Panc1 (cell line): ENCODE measurements around the gene ANO6. TPM values are rescaled to one million over a fixed set of nuclear protein-coding genes. Genes with fewer than 3 reads are reported as not detected.

Experiments used
- ATAC-seq: fragments of 200-7000 bp; cut with Tn5 transposase; 2 replicates; pipeline ENCODE4 v1.9.1; 2020; ENCODE audit warnings: mild to moderate bottlenecking, moderate library complexity
- BruUV-seq: library from RNA; stranded (reverse); fragments of 400-500 nt; replicated peaks from 2 replicates; lab custom pipeline; 2021; lab: Mats Ljungman, UMichigan
- CTCF ChIA-PET: fragments of 300-600 bp; sonication (Branson Sonifier 250); formaldehyde crosslinking; loops from one replicate; lab custom pipeline; 2022; ENCODE audit warnings: antibody characterized with exemption; lab: Charles Lee
- POLR2A ChIA-PET: fragments of 300-600 bp; sonication (Branson Sonifier 250); formaldehyde crosslinking; loops from one replicate; lab custom pipeline; 2022; ENCODE audit warnings: antibody characterized with exemption; lab: Charles Lee
- DNase-seq: peaks from one replicate; pipeline ENCODE4 v3.0.0-alpha.2; 2010; ENCODE audit warnings: low read depth, low spot score
- H3K27ac ChIP-seq: 2 replicates; pipeline ENCODE4 v1.5.1; 2011; ENCODE audit warnings: mild to moderate bottlenecking, low read length, inconsistent platforms
- H3K27me3 ChIP-seq: fragments of 200-500 bp; sonication (Bioruptor generic); 2 replicates; pipeline ENCODE4 v1.6.0; 2014; ENCODE audit warnings: low read length, inconsistent platforms; ENCODE audit not compliant: control insufficient read depth, insufficient read depth
- H3K36me3 ChIP-seq: fragments of 200-500 bp; sonication (Bioruptor generic); 2 replicates; pipeline ENCODE4 v1.5.1; 2014; ENCODE audit warnings: inconsistent platforms, mild to moderate bottlenecking, low read length, moderate library complexity; ENCODE audit not compliant: control insufficient read depth, insufficient read depth
- H3K4me1 ChIP-seq: 2 replicates; pipeline ENCODE4 v1.5.1; 2011; ENCODE audit warnings: inconsistent platforms, mild to moderate bottlenecking, low read length, moderate library complexity; ENCODE audit not compliant: control insufficient read depth, insufficient read depth
- H3K4me3 ChIP-seq, 2 experiments: 2 replicates each; pipeline ENCODE4 v1.5.1; 2011 to 2012; ENCODE audit warnings: low read depth in 2 of 2, low read length in 2 of 2, mild to moderate bottlenecking in 2 of 2, inconsistent platforms in 1 of 2, moderate library complexity in 1 of 2
- H3K9me3 ChIP-seq: fragments of 200-500 bp; sonication (Bioruptor generic); 2 replicates; pipeline ENCODE4 v1.5.1; 2014; ENCODE audit warnings: low read depth, mild to moderate bottlenecking, inconsistent platforms, low read length, moderate library complexity; ENCODE audit not compliant: control insufficient read depth, insufficient read depth
- CTCF ChIP-seq: fragments of 450-650 bp; IDR thresholded peaks from 2 replicates; pipeline ENCODE4 v1.5.1; 2017; ENCODE audit warnings: mild to moderate bottlenecking
- POLR2AphosphoS5 ChIP-seq: IDR thresholded peaks from 2 replicates; pipeline ENCODE4 v1.6.1; 2012; ENCODE audit warnings: mild to moderate bottlenecking, low read depth, low read length, moderate library complexity
- SIN3A ChIP-seq: IDR thresholded peaks from 2 replicates; pipeline ENCODE4 v1.6.1; 2012; ENCODE audit warnings: low read depth, mild to moderate bottlenecking, low read length, moderate library complexity, borderline replicate concordance; ENCODE audit not compliant: insufficient read depth
- TCF7L2 ChIP-seq: IDR thresholded peaks from 2 replicates; pipeline ENCODE4 v1.6.1; 2011; ENCODE audit warnings: mild to moderate bottlenecking, low read depth, low read length, inconsistent platforms
- in situ Hi-C: cut with HindIII; loops from 2 replicates; pipeline ENCODE4 v1.10.0; 2016; ENCODE audit warnings: low sequenced_read_pairs, low pct_unique_long_range_greater_than_20kb
- intact Hi-C: fragments of 100-400 bp; cut with micrococcal nuclease; formaldehyde crosslinking; loops from one replicate; pipeline ENCODE4 v1.10.0; 2022; ENCODE audit not compliant: unreplicated experiment
- total RNA-seq: library from RNA; stranded (reverse); gene quantifications from one replicate; pipeline ENCODE4 v1.2.1, GENCODE V29; 2021; ENCODE audit not compliant: unreplicated experiment
- TF ChIP-seq, protein P1 (sequence below), 2 experiments: IDR thresholded peaks; 2 replicates each; pipeline ENCODE4 v1.6.1; 2011 to 2012; ENCODE audit warnings: low read depth in 2 of 2, control low read depth in 1 of 2, low read length in 1 of 2, mild to moderate bottlenecking in 1 of 2, moderate library complexity in 1 of 2; ENCODE audit not compliant: insufficient read depth in 1 of 2

Gene ANO6
- total RNA-seq, 1 experiment from 2014 or later: 120 TPM

- TF ChIP-seq TCF7L2 (no peak), CTCF (no peak), POLR2AphosphoS5 (no peak), SIN3A (no peak)
- TF ChIP-seq, protein P1, sequence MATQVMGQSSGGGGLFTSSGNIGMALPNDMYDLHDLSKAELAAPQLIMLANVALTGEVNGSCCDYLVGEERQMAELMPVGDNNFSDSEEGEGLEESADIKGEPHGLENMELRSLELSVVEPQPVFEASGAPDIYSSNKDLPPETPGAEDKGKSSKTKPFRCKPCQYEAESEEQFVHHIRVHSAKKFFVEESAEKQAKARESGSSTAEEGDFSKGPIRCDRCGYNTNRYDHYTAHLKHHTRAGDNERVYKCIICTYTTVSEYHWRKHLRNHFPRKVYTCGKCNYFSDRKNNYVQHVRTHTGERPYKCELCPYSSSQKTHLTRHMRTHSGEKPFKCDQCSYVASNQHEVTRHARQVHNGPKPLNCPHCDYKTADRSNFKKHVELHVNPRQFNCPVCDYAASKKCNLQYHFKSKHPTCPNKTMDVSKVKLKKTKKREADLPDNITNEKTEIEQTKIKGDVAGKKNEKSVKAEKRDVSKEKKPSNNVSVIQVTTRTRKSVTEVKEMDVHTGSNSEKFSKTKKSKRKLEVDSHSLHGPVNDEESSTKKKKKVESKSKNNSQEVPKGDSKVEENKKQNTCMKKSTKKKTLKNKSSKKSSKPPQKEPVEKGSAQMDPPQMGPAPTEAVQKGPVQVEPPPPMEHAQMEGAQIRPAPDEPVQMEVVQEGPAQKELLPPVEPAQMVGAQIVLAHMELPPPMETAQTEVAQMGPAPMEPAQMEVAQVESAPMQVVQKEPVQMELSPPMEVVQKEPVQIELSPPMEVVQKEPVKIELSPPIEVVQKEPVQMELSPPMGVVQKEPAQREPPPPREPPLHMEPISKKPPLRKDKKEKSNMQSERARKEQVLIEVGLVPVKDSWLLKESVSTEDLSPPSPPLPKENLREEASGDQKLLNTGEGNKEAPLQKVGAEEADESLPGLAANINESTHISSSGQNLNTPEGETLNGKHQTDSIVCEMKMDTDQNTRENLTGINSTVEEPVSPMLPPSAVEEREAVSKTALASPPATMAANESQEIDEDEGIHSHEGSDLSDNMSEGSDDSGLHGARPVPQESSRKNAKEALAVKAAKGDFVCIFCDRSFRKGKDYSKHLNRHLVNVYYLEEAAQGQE (IDR thresholded peaks at IDR 0.05; ENCODE audit: insufficient read depth in 1 of 2, low read depth in 2 of 2, low read length in 1 of 2): no peak
- H3K4me1 ChIP-seq: peaks cover 3% of the 10 kb centered on the region; the same call in 1 of the 2 replicates
- BruUV-seq: no TSS peak
- ATAC-seq: no peak
- peaks cover 3% of the 10 kb centered on the region; the same call in 1 of the 2 replicates for H3K9me3 ChIP-seq
- H3K36me3 ChIP-seq: peaks cover 2% of the 10 kb centered on the region; the same call in 1 of the 2 replicates
- H3K27ac ChIP-seq: no peak overlapping the region
- H3K27me3 ChIP-seq: no peaks in the 10 kb centered on the region
- no peak for DNase-seq
- intact Hi-C loops: no loop called here
- POLR2A ChIA-PET: no interaction called here
- in situ Hi-C loops: no loop called here
- no peak overlapping the region for H3K4me3 ChIP-seq
- CTCF ChIA-PET: no interaction called here
These were observed 98.9 kb downstream of the ANO6 start for GRCh38 chr12:45314770-45315169.

- no peak for DNase-seq
These were observed 99.6 kb downstream of the ANO6 start for GRCh38 chr12:45315462-45315861.

More at GRCh38 chr12:45315462-45315861, 99.6 kb downstream of the ANO6 start:
- H3K9me3 ChIP-seq: peaks cover 3% of the 10 kb centered on the region; the same call in 1 of the 2 replicates
- intact Hi-C loops: no loop called here
- H3K4me1 ChIP-seq: no peaks in the 10 kb centered on the region
- 0 out of 2 replicates have a peak, but pooled peaks have one; percentile 21 for ATAC-seq
- in situ Hi-C loops: no loop called here
- TF ChIP-seq POLR2AphosphoS5: no peak
- TF ChIP-seq, protein P1 (IDR thresholded peaks at IDR 0.05; ENCODE audit: insufficient read depth in 1 of 2, low read depth in 2 of 2, low read length in 1 of 2): no peak
- no peak for TF ChIP-seq TCF7L2
- no peak for TF ChIP-seq CTCF
- TF ChIP-seq SIN3A: no peak
- no peak overlapping the region for H3K4me3 ChIP-seq
- ChIA-PET POLR2A (no interaction called here), CTCF (no interaction called here)
- no peaks in the 10 kb centered on the region for H3K27me3 ChIP-seq
- BruUV-seq: no TSS peak
- no peak overlapping the region for H3K27ac ChIP-seq
- H3K36me3 ChIP-seq: peaks cover 2% of the 10 kb centered on the region; the same call in 1 of the 2 replicates
